Nephron progenitor cell (in vitro differentiated cells): Measurements from ENCODE around the gene GOLGA6C.

Experiments used
- DNase-seq: peaks from one replicate; pipeline ENCODE4 v3.0.0; 2021
- H3K27ac Mint-ChIP-seq: 2 replicates; pipeline ENCODE4 v1.8.0; 2021; ENCODE audit warnings: mild to moderate bottlenecking, moderate library complexity, mixed read lengths
- H3K27me3 Mint-ChIP-seq: 2 replicates; pipeline ENCODE4 v1.8.0; 2021; ENCODE audit warnings: mild to moderate bottlenecking, low read depth, mixed read lengths; ENCODE audit not compliant: poor library complexity
- H3K36me3 Mint-ChIP-seq: 2 replicates; pipeline ENCODE4 v1.8.0; 2021; ENCODE audit warnings: low read depth, mixed read lengths
- H3K4me1 Mint-ChIP-seq: 2 replicates; pipeline ENCODE4 v1.8.0; 2021; ENCODE audit warnings: mixed read lengths
- H3K4me3 Mint-ChIP-seq: 2 replicates; pipeline ENCODE4 v1.8.0; 2021; ENCODE audit warnings: mild to moderate bottlenecking, moderate library complexity, mixed read lengths
- H3K9me3 Mint-ChIP-seq: 2 replicates; pipeline ENCODE4 v1.8.0; 2021; ENCODE audit warnings: mild to moderate bottlenecking, moderate library complexity, mixed read lengths
- TF ChIP-seq, protein P1 (sequence below): fragments of 200-600 bp; sonication (generic); IDR thresholded peaks from 2 replicates; pipeline ENCODE4 v1.5.0; 2021; ENCODE audit warnings: antibody characterized with exemption

The GOLGA6C gene

DNA sequence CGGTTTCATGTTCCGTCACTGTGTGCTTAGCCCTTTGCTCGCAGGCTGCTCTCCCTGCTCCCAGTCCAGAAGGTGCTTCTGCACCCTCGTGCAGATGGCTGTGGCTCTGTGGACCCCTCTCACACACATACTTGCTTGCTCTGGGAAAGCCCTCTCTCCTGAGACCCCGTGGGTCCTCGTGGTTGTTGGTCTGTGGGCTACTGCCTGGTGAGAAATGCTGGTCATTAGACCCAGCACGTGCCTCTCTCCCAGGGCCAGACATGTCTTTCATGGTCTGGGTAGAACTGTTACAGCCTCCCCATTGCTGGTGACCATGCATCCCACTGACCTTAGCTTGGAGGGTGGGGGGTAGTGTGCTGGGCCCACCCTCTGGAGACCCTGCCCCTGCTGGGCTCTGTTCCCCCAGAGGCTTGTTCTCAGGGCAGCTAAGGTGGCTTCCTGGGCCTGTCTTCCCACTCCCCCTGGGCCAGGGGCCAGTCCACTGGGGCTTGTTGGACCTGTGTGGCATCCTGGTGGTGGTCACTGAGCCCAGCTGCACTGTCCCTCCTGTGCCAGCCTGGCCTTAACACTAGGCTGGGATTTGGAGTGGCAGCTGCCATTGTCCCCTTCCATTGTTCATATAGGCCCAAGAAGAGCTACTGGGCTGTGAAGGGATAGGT lies 45.8 kb upstream of the GOLGA6C start:
- peak overlapping the region; percentile 59 for H3K27ac Mint-ChIP-seq
- no peaks in the 10 kb centered on the region for H3K4me1 Mint-ChIP-seq
- no peak for DNase-seq
- H3K27me3 Mint-ChIP-seq, result no peaks in the 10 kb centered on the region
- H3K4me3 Mint-ChIP-seq, result no peak overlapping the region
- no peaks in the 10 kb centered on the region for H3K9me3 Mint-ChIP-seq
- TF ChIP-seq, protein P1, sequence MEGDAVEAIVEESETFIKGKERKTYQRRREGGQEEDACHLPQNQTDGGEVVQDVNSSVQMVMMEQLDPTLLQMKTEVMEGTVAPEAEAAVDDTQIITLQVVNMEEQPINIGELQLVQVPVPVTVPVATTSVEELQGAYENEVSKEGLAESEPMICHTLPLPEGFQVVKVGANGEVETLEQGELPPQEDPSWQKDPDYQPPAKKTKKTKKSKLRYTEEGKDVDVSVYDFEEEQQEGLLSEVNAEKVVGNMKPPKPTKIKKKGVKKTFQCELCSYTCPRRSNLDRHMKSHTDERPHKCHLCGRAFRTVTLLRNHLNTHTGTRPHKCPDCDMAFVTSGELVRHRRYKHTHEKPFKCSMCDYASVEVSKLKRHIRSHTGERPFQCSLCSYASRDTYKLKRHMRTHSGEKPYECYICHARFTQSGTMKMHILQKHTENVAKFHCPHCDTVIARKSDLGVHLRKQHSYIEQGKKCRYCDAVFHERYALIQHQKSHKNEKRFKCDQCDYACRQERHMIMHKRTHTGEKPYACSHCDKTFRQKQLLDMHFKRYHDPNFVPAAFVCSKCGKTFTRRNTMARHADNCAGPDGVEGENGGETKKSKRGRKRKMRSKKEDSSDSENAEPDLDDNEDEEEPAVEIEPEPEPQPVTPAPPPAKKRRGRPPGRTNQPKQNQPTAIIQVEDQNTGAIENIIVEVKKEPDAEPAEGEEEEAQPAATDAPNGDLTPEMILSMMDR, result no peak
- peaks cover 9% of the 10 kb centered on the region for H3K36me3 Mint-ChIP-seq

DNA sequence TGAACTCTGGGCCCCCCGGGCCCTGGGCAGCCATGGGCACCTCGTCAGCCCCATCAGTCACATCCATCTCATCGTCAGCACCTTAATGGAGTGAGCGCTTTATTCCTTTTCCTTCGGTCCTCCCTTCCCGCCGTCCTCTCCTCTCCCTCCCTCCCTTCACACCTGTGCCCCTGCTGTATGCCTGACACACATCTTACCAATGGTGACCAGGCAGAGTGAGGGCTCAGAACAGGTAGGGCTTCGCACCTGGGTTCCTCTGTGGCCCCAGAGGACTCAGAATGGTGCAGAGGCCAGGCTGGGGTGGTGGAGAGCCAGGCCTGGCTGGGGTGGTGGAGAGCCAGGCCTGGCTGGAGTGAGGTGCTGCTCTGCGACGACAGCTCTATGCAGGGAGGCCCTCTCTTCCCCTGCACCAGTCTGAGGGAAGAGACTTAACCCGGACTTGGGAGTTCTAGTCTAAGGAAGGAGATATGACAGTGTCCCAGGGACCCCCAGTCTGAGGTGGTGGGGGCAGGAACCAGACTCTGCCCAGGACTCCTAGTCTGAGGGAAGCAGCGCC lies 44.8 kb upstream of the GOLGA6C start:
- no peaks in the 10 kb centered on the region for H3K27me3 Mint-ChIP-seq
- H3K9me3 Mint-ChIP-seq, result no peaks in the 10 kb centered on the region
- H3K4me1 Mint-ChIP-seq, result peaks cover 4% of the 10 kb centered on the region
- TF ChIP-seq, protein P1, result no peak
- H3K36me3 Mint-ChIP-seq, result peaks cover 9% of the 10 kb centered on the region
- no peak overlapping the region for H3K4me3 Mint-ChIP-seq
- DNase-seq, result no peak
- no peak overlapping the region for H3K27ac Mint-ChIP-seq

DNA sequence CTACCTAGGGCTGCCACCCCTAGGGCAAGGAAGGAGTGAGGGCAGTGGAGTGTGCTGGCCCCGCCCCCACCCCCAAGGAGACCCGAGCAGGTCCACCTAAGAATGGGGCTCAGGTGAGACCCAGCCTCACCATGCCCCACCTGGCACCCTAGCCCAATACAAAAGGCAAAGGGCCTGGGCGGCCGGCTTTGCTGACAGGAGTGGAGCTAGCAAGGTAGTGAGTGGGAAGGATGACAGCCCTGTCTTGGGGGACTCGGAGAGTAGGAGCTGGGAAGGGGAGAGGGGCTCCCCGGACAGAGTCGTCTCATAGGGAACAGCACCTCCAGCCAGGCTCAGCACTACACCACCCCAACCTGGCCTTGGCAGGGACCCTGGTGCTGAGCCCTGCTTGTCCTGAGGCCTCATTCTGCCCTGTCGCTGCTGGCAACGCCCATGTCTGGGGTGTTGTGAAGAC lies 44.3 kb upstream of the GOLGA6C start:
- H3K9me3 Mint-ChIP-seq, result no peaks in the 10 kb centered on the region
- H3K4me3 Mint-ChIP-seq, result no peak overlapping the region
- peaks cover 9% of the 10 kb centered on the region for H3K4me1 Mint-ChIP-seq
- TF ChIP-seq, protein P1, result no peak
- H3K27me3 Mint-ChIP-seq, result no peaks in the 10 kb centered on the region
- no peak overlapping the region for H3K27ac Mint-ChIP-seq
- H3K36me3 Mint-ChIP-seq, result peaks cover 9% of the 10 kb centered on the region
- DNase-seq, result no peak

DNA sequence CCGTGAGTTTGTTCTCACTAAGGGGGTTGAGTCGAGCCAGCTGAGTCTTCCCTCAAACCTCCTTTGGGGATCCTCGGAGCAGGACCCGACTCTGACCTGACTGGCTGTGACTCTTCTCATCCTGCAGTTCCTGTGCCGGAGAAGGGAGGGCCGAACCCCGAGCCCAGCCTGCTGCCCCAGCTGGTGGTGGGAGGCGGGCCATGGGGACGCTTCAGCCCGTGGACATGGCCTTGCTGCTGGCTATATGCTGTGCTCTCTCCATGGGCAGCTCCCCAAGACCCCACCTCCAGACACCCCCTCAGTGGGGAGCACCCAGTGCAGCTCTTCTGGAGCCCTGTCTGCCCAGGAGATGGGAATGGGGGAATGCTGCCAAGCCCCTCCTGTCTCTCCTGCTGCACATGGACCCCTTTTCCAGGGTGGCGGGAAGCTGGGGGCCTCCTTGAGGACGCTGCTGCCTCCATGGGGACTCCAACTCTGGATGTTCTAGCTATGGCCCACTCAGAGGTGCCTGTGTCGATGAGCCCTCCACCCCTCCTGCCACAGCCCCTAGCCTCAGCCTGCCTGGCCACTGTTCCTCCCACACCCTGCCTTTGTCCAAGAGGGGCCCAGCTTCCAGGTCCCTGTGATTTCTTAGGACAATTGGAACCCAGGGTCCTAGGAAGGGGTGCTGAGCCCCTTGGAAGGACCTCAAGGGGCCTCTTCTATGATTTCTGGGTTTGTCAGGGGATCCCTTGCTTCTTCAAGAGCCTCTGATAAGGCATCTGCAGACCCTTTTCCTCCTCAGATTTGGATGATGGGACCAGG lies 43.6 kb upstream of the GOLGA6C start:
- TF ChIP-seq, protein P1, result no peak
- Mint-ChIP-seq H3K4me1 (peaks cover 16% of the 10 kb centered on the region), H3K9me3 (no peaks in the 10 kb centered on the region)

DNA sequence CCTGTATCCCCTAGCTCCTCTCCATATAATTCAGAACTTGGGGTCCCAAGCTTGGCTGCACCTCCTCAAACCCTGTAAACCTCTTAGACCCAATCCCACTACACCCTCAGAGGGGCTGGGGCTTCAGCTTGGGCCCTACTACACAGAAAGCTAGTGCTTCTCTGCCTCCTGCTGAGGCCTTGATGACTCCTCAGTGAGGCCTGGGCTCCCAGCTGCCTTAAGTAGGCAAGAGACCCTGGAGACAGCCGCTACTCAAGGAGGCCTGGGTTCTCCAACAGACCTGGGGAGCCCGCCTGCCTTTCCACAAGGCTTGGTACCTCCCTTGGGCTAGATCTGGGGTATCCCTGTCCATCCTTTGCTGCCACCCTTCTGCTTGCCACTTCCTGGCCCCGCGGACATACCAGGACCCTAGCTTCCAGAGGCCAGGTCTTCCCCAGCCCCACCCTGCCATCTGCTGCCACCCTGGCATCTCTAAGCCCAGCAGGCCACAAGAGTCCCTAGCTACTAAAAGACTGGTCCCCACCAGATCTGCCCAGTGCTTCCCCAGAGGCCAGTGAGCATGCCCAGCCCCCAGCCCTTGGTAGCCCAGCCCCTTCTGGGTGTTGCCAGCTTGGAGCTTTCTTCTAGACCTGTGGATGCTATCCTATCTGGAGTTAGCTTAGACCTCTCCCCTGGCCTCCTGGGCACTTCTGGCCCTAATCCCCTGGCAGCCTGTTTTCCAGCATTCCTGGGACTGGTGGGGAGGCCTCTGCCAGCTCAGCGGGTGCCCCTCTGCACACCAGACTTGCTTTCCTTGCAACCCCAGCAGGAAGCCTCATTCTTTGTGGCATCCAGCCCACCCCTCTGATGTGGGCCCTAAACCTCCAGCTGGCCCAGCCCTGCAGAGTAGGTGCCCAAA lies 42.8 kb upstream of the GOLGA6C start:
- DNase-seq, result no peak
- Mint-ChIP-seq H3K27ac (peak overlapping the region; percentile 66), H3K27me3 (no peaks in the 10 kb centered on the region)

More for the DNA sequence above, 43.6 kb upstream of the GOLGA6C start:
- no peaks in the 10 kb centered on the region for H3K27me3 Mint-ChIP-seq
- H3K36me3 Mint-ChIP-seq, result peaks cover 4% of the 10 kb centered on the region
- peak overlapping the region; percentile 66 for H3K27ac Mint-ChIP-seq
- H3K4me3 Mint-ChIP-seq, result no peak overlapping the region
- DNase-seq, result no peak

More for the DNA sequence above, 42.8 kb upstream of the GOLGA6C start:
- Mint-ChIP-seq H3K36me3 (peaks cover 4% of the 10 kb centered on the region), H3K4me1 (peaks cover 25% of the 10 kb centered on the region), H3K4me3 (no peak overlapping the region), H3K9me3 (no peaks in the 10 kb centered on the region)
- TF ChIP-seq, protein P1, result no peak
